A549 (cell line): Measurements from ENCODE around the gene RBMS3.

Source experiments
- HOXA7 ChIP-seq: fragments of 250-450 bp; sonication (Bioruptor Pico); IDR thresholded peaks from 2 replicates; pipeline ENCODE4 v1.5.0; 2020; ENCODE audit warnings: mild to moderate bottlenecking, moderate library complexity
- MAZ ChIP-seq: fragments of 150-350 bp; IDR thresholded peaks from 2 replicates; pipeline ENCODE4 v1.6.1; 2014; ENCODE audit warnings: antibody characterized with exemption, low read depth, low read length, borderline replicate concordance
- NR3C1 ChIP-seq: fragments of >200 bp; sonication (Bioruptor Twin); formaldehyde crosslinking; IDR thresholded peaks from 3 replicates; pipeline ENCODE4 v1.6.1; 2017
- POLR2A ChIP-seq: IDR thresholded peaks from 2 replicates; pipeline ENCODE4 v1.6.1; 2012; ENCODE audit warnings: mild to moderate bottlenecking, low read length
- RAD21 ChIP-seq, 2 experiments: fragments of >200 bp in 1 of 2; sonication (Bioruptor Twin) in 1 of 2; formaldehyde crosslinking in 1 of 2; IDR thresholded peaks in 1 of 2; conservative IDR thresholded peaks in 1 of 2; 2 replicates in 1 of 2; 3 replicates in 1 of 2; pipeline ENCODE4 v1.6.1; 2012 to 2018; ENCODE audit warnings: inconsistent platforms in 1 of 2
- RCOR1 ChIP-seq: fragments of 150-350 bp; IDR thresholded peaks from 2 replicates; pipeline ENCODE4 v1.6.1; 2014; ENCODE audit warnings: antibody characterized with exemption, low read length, low read depth
- TF ChIP-seq, protein P1 (sequence below): fragments of >200 bp; sonication (Bioruptor Twin); formaldehyde crosslinking; IDR thresholded peaks from 3 replicates; pipeline ENCODE4 v1.5.1; 2016
- TF ChIP-seq, protein P2 (sequence below): IDR thresholded peaks from 2 replicates; pipeline ENCODE4 v1.6.1; 2012

DNA sequence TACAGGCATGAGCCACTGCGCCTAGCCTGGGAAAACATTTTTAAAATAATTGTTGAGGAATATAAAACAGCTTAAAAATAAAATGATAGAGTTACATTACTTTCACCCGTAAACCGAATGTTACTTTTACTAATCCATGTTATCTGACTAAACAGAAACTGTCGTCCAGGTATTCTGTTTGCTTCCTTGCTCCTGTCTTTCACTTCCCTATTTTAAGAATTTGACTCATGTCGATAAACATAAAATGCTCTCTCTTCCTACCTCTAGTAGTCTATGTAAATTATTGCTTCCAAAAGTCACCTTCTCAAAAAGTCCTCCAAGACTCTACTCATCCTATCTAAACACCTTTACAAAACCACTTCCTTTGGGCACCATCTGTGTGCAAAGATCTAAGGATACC, 216.4 kb downstream of the RBMS3 start:
- TF ChIP-seq HOXA7 (CRISPR knock-in tag) (no peak), NR3C1 (no peak), RAD21 (conservative IDR thresholded peaks at IDR 0.05 in 1 of 2, IDR thresholded peaks at IDR 0.05 in 1 of 2) (no peak), POLR2A (no peak), MAZ (no peak), RCOR1 (no peak)
- TF ChIP-seq, protein P1, sequence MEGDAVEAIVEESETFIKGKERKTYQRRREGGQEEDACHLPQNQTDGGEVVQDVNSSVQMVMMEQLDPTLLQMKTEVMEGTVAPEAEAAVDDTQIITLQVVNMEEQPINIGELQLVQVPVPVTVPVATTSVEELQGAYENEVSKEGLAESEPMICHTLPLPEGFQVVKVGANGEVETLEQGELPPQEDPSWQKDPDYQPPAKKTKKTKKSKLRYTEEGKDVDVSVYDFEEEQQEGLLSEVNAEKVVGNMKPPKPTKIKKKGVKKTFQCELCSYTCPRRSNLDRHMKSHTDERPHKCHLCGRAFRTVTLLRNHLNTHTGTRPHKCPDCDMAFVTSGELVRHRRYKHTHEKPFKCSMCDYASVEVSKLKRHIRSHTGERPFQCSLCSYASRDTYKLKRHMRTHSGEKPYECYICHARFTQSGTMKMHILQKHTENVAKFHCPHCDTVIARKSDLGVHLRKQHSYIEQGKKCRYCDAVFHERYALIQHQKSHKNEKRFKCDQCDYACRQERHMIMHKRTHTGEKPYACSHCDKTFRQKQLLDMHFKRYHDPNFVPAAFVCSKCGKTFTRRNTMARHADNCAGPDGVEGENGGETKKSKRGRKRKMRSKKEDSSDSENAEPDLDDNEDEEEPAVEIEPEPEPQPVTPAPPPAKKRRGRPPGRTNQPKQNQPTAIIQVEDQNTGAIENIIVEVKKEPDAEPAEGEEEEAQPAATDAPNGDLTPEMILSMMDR = no peak
- TF ChIP-seq, protein P2, sequence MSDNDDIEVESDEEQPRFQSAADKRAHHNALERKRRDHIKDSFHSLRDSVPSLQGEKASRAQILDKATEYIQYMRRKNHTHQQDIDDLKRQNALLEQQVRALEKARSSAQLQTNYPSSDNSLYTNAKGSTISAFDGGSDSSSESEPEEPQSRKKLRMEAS = no peak
